CD14-positive monocyte (primary cell): ENCODE results near the gene BTC. TPM values are rescaled to one million over a fixed set of nuclear protein-coding genes. Genes with fewer than 3 reads are reported as not detected.

Experiments used
- DNase-seq, 3 donors: peaks; one replicate each; pipeline ENCODE4 v3.0.0-alpha.2; 2011 to 2022
- H2AFZ ChIP-seq: 2 replicates; pipeline ENCODE4 v1.6.0; 2012; ENCODE audit warnings: mild to moderate bottlenecking, low read depth, low read length, inconsistent platforms; ENCODE audit not compliant: insufficient read depth, poor library complexity, severe bottlenecking
- H3K27ac ChIP-seq, 2 donors: 1 replicate in 1 of 2; 2 replicates in 1 of 2; pipeline ENCODE4 v1.5.1; 2012 to 2013; ENCODE audit warnings: low read length in 2 of 2, control low read depth in 1 of 2, inconsistent platforms in 1 of 2, low read depth in 1 of 2, mild to moderate bottlenecking in 1 of 2
- H3K27me3 ChIP-seq, 2 donors: one replicate each; pipeline versions ENCODE4 v1.6.0 to v1.6.1; 2011 to 2013; ENCODE audit warnings: low read length in 2 of 2; ENCODE audit not compliant: control insufficient read depth in 2 of 2, insufficient read depth in 2 of 2
- H3K36me3 ChIP-seq, 2 donors: replicated peaks in 1 of 2; 1 replicate in 1 of 2; 2 replicates in 1 of 2; pipeline versions ENCODE4 v1.5.1 to v1.6.1; 2012 to 2013; ENCODE audit warnings: low read length in 2 of 2, control low read depth in 1 of 2, inconsistent platforms in 1 of 2, mild to moderate bottlenecking in 1 of 2; ENCODE audit not compliant: insufficient read depth in 2 of 2, control insufficient read depth in 1 of 2
- H3K4me1 ChIP-seq, 2 donors: 1 replicate in 1 of 2; 2 replicates in 1 of 2; pipeline versions ENCODE4 v1.5.1 to v1.6.1; 2012 to 2013; ENCODE audit warnings: low read length in 2 of 2, control low read depth in 1 of 2, inconsistent platforms in 1 of 2, mild to moderate bottlenecking in 1 of 2, moderate library complexity in 1 of 2; ENCODE audit not compliant: insufficient read depth in 2 of 2, control insufficient read depth in 1 of 2
- H3K4me2 ChIP-seq: replicated peaks from 2 replicates; pipeline ENCODE3; 2012; ENCODE audit warnings: low read length, moderate library complexity, mild to moderate bottlenecking; ENCODE audit not compliant: poor library complexity, severe bottlenecking; ENCODE audit errors: extremely low read depth
- H3K4me3 ChIP-seq, 3 experiments: fragments of 200-600 bp in 1 of 3; sonication (generic) in 1 of 3; replicated peaks in 1 of 3; 1 replicate in 2 of 3; 2 replicates in 1 of 3; pipeline ENCODE4 v1.5.1; 2011 to 2013; ENCODE audit warnings: low read length in 3 of 3, mild to moderate bottlenecking in 3 of 3, control low read depth in 2 of 3, low read depth in 2 of 3, inconsistent platforms in 1 of 3, moderate library complexity in 1 of 3
- H3K79me2 ChIP-seq: 2 replicates; pipeline ENCODE4 v1.6.0; 2012; ENCODE audit warnings: mild to moderate bottlenecking, control low read depth, inconsistent platforms, low read length, moderate library complexity; ENCODE audit not compliant: insufficient read depth
- H3K9ac ChIP-seq: 2 replicates; pipeline ENCODE4 v1.6.0; 2017; ENCODE audit warnings: low read length, mild to moderate bottlenecking; ENCODE audit not compliant: insufficient read depth, poor library complexity, severe bottlenecking
- H3K9me3 ChIP-seq, 2 donors: replicated peaks in 1 of 2; 1 replicate in 1 of 2; 2 replicates in 1 of 2; pipeline versions ENCODE4 v1.5.1 to v1.6.1; 2012 to 2013; ENCODE audit warnings: low read length in 2 of 2, control low read depth in 1 of 2; ENCODE audit not compliant: control insufficient read depth in 1 of 2, insufficient read depth in 1 of 2
- H4K20me1 ChIP-seq: 2 replicates; pipeline ENCODE4 v1.6.0; 2012; ENCODE audit warnings: mild to moderate bottlenecking, low read length, control low read depth, moderate library complexity; ENCODE audit not compliant: insufficient read depth
- H3K27ac Mint-ChIP-seq, 7 donors: one replicate each; pipeline ENCODE4 v1.8.0; 2020; ENCODE audit warnings: mild to moderate bottlenecking in 7 of 7, mixed read lengths in 7 of 7, moderate library complexity in 6 of 7, inconsistent platforms in 2 of 7
- H3K27me3 Mint-ChIP-seq, 3 donors: one replicate each; pipeline ENCODE4 v1.8.0; 2021 to 2022; ENCODE audit warnings: low read depth in 3 of 3, mild to moderate bottlenecking in 3 of 3, mixed read lengths in 3 of 3, moderate library complexity in 3 of 3, inconsistent platforms in 1 of 3
- H3K36me3 Mint-ChIP-seq, 2 donors: one replicate each; pipeline ENCODE4 v1.8.0; 2020; ENCODE audit warnings: mixed read lengths in 2 of 2, inconsistent platforms in 1 of 2, mild to moderate bottlenecking in 1 of 2
- H3K4me1 Mint-ChIP-seq: one replicate; pipeline ENCODE4 v1.8.0; 2020; ENCODE audit warnings: mild to moderate bottlenecking, mixed read lengths
- H3K4me3 Mint-ChIP-seq, 2 donors: one replicate each; pipeline ENCODE4 v1.8.0; 2020; ENCODE audit warnings: mild to moderate bottlenecking in 2 of 2, mixed read lengths in 2 of 2, moderate library complexity in 1 of 2
- H3K9me3 Mint-ChIP-seq, 7 donors: one replicate each; pipeline ENCODE4 v1.8.0; 2020 to 2022; ENCODE audit warnings: mixed read lengths in 7 of 7, mild to moderate bottlenecking in 6 of 7, moderate library complexity in 6 of 7, inconsistent platforms in 2 of 7
- WGBS: methylation state at CpG from one replicate; pipeline ENCODE4 v1.1.5; 2013; ENCODE audit warnings: missing lambda C conversion rate; ENCODE audit not compliant: insufficient coverage; 5-methylcytosine and 5-hydroxymethylcytosine counted together
- intact Hi-C, 2 donors: fragments of 100-400 bp; cut with micrococcal nuclease; formaldehyde crosslinking; loops; one replicate each; pipeline versions ENCODE4 v1.15.0 to v1.15.1; 2023
- polyA plus RNA-seq, 3 donors: library from polyadenylated mRNA; depleted of rRNA in 1 of 3; unstranded in 2 of 3; stranded (reverse) in 1 of 3; fragments of 300-500 nt in 2 of 3; fragments of >200 nt in 1 of 3; fragmentation: Illumina TruSeq in 2 of 3; gene quantifications; 1 replicate in 2 of 3; 2 replicates in 1 of 3; pipeline ENCODE4 v1.2.3, GENCODE V29; 2012 to 2021
- TF ChIP-seq, protein P1 (sequence below): fragments of 200-600 bp; IDR thresholded peaks from one replicate; pipeline ENCODE4 v1.8.0; 2022; ENCODE audit warnings: antibody characterized with exemption, mild to moderate bottlenecking

Gene BTC
- polyA plus RNA-seq, 3 donors = not detected

GRCh38 chr4:74716436-74716765 lies 77.9 kb downstream of the BTC start:
- H3K9me3 Mint-ChIP-seq = peaks cover 3 to 15% (median 11%) of the 10 kb centered on the region in 7 donors
- TF ChIP-seq, protein P1, sequence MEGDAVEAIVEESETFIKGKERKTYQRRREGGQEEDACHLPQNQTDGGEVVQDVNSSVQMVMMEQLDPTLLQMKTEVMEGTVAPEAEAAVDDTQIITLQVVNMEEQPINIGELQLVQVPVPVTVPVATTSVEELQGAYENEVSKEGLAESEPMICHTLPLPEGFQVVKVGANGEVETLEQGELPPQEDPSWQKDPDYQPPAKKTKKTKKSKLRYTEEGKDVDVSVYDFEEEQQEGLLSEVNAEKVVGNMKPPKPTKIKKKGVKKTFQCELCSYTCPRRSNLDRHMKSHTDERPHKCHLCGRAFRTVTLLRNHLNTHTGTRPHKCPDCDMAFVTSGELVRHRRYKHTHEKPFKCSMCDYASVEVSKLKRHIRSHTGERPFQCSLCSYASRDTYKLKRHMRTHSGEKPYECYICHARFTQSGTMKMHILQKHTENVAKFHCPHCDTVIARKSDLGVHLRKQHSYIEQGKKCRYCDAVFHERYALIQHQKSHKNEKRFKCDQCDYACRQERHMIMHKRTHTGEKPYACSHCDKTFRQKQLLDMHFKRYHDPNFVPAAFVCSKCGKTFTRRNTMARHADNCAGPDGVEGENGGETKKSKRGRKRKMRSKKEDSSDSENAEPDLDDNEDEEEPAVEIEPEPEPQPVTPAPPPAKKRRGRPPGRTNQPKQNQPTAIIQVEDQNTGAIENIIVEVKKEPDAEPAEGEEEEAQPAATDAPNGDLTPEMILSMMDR = no peak
- Histone ChIP-seq H3K27ac (no peak overlapping the region), H3K4me1 (no peaks in the 10 kb centered on the region), H3K79me2 (no peaks in the 10 kb centered on the region), H2AFZ (no peak overlapping the region), H3K27me3 (no peaks in the 10 kb centered on the region), H3K36me3 (no peaks in the 10 kb centered on the region), H3K4me2 (no peak overlapping the region), H3K9me3 (peaks cover 0 to 11% of the 10 kb centered on the region in 2 donors), H3K4me3 (no peak overlapping the region), H4K20me1 (no peaks in the 10 kb centered on the region), H3K9ac (no peak overlapping the region)
- WGBS = 80% methylated on average over 1 of the region's 1 CpG
- no peaks in the 10 kb centered on the region for H3K36me3 Mint-ChIP-seq
- no peak for DNase-seq
- no peaks in the 10 kb centered on the region for H3K4me1 Mint-ChIP-seq
- H3K4me3 Mint-ChIP-seq = no peak overlapping the region
- no peaks in the 10 kb centered on the region for H3K27me3 Mint-ChIP-seq
- intact Hi-C loops = no loop called here
- H3K27ac Mint-ChIP-seq = no peak overlapping the region

DNA sequence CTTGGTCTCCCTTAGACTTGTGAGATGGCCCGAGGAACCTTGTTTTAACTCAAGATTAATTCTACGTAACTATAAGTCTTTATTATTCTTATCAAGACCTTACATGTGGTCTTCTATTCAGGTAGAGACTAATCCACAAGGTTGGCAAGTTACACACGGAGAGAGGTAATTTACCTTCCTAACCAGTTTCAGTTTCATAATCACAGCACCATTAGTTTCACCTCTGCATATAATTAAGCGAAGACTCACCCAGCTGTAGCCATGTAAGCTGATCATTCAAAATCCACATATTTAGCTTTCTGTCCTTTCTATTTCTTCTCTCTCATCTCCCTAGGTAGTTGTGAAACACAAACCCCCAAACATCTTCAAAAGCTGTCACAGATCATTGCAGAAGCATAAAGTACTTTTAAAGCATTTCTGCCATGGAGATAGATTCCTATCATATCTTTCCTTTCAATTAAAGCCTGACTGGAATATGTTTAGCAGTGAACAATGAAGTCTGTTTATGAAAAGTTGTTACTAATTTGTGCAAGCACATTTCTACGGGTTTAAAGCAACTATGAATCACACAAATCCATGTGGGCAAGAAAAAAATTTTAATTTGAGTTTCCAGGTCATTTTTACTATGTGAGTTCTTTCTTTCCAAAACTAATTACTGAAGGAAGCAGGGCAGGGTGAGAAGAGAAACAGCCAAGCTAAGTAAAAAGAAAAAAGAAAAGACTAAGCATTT lies 78.5 kb downstream of the BTC start:
- TF ChIP-seq, protein P1 = no peak
- Histone ChIP-seq H2AFZ (no peak overlapping the region), H3K4me3 (no peak overlapping the region), H3K27ac (no peak overlapping the region), H3K4me1 (no peaks in the 10 kb centered on the region), H4K20me1 (no peaks in the 10 kb centered on the region), H3K9ac (no peak overlapping the region), H3K4me2 (no peak overlapping the region), H3K36me3 (no peaks in the 10 kb centered on the region), H3K27me3 (no peaks in the 10 kb centered on the region), H3K79me2 (no peaks in the 10 kb centered on the region), H3K9me3 (peaks cover 0 to 11% of the 10 kb centered on the region in 2 donors)
- DNase-seq = no peak
- intact Hi-C loops = no loop called here
- H3K27me3 Mint-ChIP-seq = no peaks in the 10 kb centered on the region
- H3K36me3 Mint-ChIP-seq = no peaks in the 10 kb centered on the region
- H3K27ac Mint-ChIP-seq = no peak overlapping the region
- WGBS = 17% methylated on average over 2 of the region's 5 CpGs
- H3K9me3 Mint-ChIP-seq = peaks cover 3 to 16% (median 14%) of the 10 kb centered on the region in 7 donors
- H3K4me1 Mint-ChIP-seq = no peaks in the 10 kb centered on the region
- no peak overlapping the region for H3K4me3 Mint-ChIP-seq
